Measurements from ENCODE around the gene DNAH17. TPM values are rescaled to one million over a fixed set of nuclear protein-coding genes. Genes with fewer than 3 reads are reported as not detected.

Gene DNAH17
- total RNA-seq, 1 experiment from 2014 or later: 0.18 TPM

DNA sequence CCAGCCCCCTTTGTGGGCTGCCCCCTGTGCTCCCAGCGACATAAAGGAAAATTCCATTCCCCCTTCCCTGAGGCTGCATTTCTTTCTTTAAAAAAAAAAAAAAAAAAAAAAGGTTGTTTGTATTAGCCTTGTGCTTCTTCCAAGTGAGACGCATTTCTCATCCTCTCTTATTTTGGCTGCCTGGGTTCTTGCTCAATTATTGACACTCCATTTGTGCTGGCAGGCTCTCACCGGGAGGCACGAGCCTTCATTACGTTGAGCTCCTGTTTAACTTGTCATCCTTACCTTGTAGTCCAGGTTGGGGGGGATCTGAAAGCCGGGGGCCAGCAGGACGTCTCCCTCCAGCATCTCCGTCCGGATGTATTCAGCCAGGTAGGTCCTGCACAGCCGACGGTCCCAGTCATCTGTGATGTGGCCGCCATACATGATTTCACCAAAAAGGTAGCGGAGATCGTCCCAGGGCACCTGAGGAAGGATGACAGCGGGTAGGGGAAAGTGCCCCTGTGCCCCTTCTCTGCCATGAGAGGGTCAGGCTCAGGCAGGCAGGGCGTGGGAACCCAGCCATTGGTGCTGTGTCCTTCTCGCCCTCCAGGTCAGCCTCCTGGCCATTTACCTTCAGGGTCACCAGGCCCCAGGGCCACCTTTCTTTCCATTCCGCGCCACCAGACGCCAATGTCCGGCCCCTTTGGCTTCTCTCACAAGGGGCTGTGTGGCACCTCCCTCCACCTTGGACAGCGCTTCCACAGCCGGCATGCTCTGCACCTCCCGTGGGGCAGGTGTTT, 148.2 kb downstream of the DNAH17 start:
- ChIA-PET POLR2A (no interaction called here), CTCF (interaction anchor here (0.6 kb wide), 1 partner anchor 255 kb away, joined by 7 read pairs; no protein-coding TSS in a partner anchor)
- no peak overlapping the region for H3K27ac ChIP-seq (ENCODE audit: low read length)
- no peaks in the 10 kb centered on the region; the same call in 1 of the 2 replicates for H3K36me3 ChIP-seq (ENCODE audit: control insufficient read depth, insufficient read depth, low read length)
- no peaks in the 10 kb centered on the region for H3K27me3 ChIP-seq (ENCODE audit: control insufficient read depth, insufficient read depth, low read length)
- intact Hi-C loops (cut with micrococcal nuclease; ENCODE audit: unreplicated experiment) (loop anchor here (10.0 kb wide), 1 partner anchor 134 kb away; no protein-coding TSS in a partner anchor), in situ Hi-C loops (cut with HindIII; ENCODE audit: low pct_unique_long_range_greater_than_20kb, low sequenced_read_pairs) (no loop called here)
- DNase-seq (ENCODE audit: low read depth, low spot score) (no peak), ATAC-seq (no peak)
- TF ChIP-seq TCF7L2 (IDR thresholded peaks at IDR 0.05; ENCODE audit: low read depth, low read length): no peak
- no peak for TF ChIP-seq POLR2AphosphoS5 (IDR thresholded peaks at IDR 0.05; ENCODE audit: low read depth, low read length)
- TF ChIP-seq, protein P1, sequence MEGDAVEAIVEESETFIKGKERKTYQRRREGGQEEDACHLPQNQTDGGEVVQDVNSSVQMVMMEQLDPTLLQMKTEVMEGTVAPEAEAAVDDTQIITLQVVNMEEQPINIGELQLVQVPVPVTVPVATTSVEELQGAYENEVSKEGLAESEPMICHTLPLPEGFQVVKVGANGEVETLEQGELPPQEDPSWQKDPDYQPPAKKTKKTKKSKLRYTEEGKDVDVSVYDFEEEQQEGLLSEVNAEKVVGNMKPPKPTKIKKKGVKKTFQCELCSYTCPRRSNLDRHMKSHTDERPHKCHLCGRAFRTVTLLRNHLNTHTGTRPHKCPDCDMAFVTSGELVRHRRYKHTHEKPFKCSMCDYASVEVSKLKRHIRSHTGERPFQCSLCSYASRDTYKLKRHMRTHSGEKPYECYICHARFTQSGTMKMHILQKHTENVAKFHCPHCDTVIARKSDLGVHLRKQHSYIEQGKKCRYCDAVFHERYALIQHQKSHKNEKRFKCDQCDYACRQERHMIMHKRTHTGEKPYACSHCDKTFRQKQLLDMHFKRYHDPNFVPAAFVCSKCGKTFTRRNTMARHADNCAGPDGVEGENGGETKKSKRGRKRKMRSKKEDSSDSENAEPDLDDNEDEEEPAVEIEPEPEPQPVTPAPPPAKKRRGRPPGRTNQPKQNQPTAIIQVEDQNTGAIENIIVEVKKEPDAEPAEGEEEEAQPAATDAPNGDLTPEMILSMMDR (IDR thresholded peaks at IDR 0.05): no peak
- TF ChIP-seq, protein P2, sequence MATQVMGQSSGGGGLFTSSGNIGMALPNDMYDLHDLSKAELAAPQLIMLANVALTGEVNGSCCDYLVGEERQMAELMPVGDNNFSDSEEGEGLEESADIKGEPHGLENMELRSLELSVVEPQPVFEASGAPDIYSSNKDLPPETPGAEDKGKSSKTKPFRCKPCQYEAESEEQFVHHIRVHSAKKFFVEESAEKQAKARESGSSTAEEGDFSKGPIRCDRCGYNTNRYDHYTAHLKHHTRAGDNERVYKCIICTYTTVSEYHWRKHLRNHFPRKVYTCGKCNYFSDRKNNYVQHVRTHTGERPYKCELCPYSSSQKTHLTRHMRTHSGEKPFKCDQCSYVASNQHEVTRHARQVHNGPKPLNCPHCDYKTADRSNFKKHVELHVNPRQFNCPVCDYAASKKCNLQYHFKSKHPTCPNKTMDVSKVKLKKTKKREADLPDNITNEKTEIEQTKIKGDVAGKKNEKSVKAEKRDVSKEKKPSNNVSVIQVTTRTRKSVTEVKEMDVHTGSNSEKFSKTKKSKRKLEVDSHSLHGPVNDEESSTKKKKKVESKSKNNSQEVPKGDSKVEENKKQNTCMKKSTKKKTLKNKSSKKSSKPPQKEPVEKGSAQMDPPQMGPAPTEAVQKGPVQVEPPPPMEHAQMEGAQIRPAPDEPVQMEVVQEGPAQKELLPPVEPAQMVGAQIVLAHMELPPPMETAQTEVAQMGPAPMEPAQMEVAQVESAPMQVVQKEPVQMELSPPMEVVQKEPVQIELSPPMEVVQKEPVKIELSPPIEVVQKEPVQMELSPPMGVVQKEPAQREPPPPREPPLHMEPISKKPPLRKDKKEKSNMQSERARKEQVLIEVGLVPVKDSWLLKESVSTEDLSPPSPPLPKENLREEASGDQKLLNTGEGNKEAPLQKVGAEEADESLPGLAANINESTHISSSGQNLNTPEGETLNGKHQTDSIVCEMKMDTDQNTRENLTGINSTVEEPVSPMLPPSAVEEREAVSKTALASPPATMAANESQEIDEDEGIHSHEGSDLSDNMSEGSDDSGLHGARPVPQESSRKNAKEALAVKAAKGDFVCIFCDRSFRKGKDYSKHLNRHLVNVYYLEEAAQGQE (IDR thresholded peaks at IDR 0.05; ENCODE audit: insufficient read depth in 1 of 2, low read depth in 2 of 2, low read length in 1 of 2): peak in 1 of 2 experiments; percentile 82; a peak in 3 of 4 replicates
- no peak for TF ChIP-seq SIN3A (IDR thresholded peaks at IDR 0.05; ENCODE audit: borderline replicate concordance, insufficient read depth, low read depth, low read length)
- no TSS peak for BruUV-seq (replicated peaks)
- H3K4me3 ChIP-seq (ENCODE audit: low read depth in 2 of 2, low read length in 2 of 2): no peak overlapping the region
- H3K9me3 ChIP-seq (ENCODE audit: control insufficient read depth, insufficient read depth, low read depth, low read length): no peaks in the 10 kb centered on the region
- H3K4me1 ChIP-seq (ENCODE audit: control insufficient read depth, insufficient read depth, low read length): peaks cover under 1% of the 10 kb centered on the region; the same call in 1 of the 2 replicates

DNA sequence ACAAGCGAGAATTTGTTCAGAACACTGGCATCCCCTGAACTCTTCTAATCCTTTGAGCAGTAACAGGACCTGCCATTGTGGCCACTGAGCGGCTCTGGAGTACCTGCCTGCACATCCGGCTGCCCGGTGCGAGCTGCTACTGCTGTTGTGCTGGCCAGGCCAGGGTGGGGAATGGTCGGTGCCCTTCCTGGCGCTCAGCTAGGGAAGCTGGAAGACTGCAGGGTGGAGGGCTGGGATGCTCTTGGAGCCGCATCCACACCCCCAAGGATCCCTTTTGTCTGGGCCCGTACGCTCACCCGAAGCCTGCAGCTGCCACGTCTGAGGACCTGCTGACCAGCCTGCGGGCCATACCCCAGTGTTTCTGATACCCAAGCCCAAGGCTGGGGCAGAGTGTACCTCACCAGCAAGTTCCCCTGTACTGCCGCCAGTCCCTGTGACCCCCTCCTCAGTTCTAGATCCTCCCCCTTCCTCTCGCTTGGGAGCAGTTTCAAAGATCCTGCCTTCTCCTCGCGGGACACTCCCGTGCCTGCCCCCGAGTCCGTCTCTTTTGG, 149.1 kb downstream of the DNAH17 start:
- H3K9me3 ChIP-seq (ENCODE audit: control insufficient read depth, insufficient read depth, low read depth, low read length): no peaks in the 10 kb centered on the region
- H3K36me3 ChIP-seq (ENCODE audit: control insufficient read depth, insufficient read depth, low read length): no peaks in the 10 kb centered on the region; the same call in 1 of the 2 replicates
- DNase-seq (ENCODE audit: low read depth, low spot score) (no peak), ATAC-seq (no peak)
- BruUV-seq (replicated peaks): TSS peak; percentile 52
- no peak overlapping the region for H3K27ac ChIP-seq (ENCODE audit: low read length)
- intact Hi-C loops (cut with micrococcal nuclease; ENCODE audit: unreplicated experiment): loop anchor here (10.0 kb wide), 1 partner anchor 133 kb away; no protein-coding TSS in a partner anchor
- ChIA-PET CTCF (no interaction called here), POLR2A (no interaction called here)
- H3K4me3 ChIP-seq (ENCODE audit: low read depth in 2 of 2, low read length in 2 of 2): no peak overlapping the region
- in situ Hi-C loops (cut with HindIII; ENCODE audit: low pct_unique_long_range_greater_than_20kb, low sequenced_read_pairs): no loop called here
- H3K27me3 ChIP-seq (ENCODE audit: control insufficient read depth, insufficient read depth, low read length): no peaks in the 10 kb centered on the region
- TF ChIP-seq TCF7L2 (IDR thresholded peaks at IDR 0.05; ENCODE audit: low read depth, low read length): no peak
- TF ChIP-seq, protein P2 (IDR thresholded peaks at IDR 0.05; ENCODE audit: insufficient read depth in 1 of 2, low read depth in 2 of 2, low read length in 1 of 2): no peak
- TF ChIP-seq SIN3A (IDR thresholded peaks at IDR 0.05; ENCODE audit: borderline replicate concordance, insufficient read depth, low read depth, low read length): no peak
- no peaks in the 10 kb centered on the region for H3K4me1 ChIP-seq (ENCODE audit: control insufficient read depth, insufficient read depth, low read length)
